HepG2 (cell line): ENCODE data around the gene CA5B. TPM values are rescaled to one million over a fixed set of nuclear protein-coding genes. Genes with fewer than 3 reads are reported as not detected.

Experiments used
- ATAC-seq: fragments of 200-7000 bp; cut with Tn5 transposase; 3 replicates; pipeline ENCODE4 v1.9.1; 2020; ENCODE audit warnings: mild to moderate bottlenecking, moderate library complexity
- BruUV-seq: library from RNA; stranded (reverse); fragments of 400-500 nt; replicated peaks from 2 replicates; lab custom pipeline; 2021; lab: Mats Ljungman, UMichigan
- CTCF ChIA-PET: fragments of 300-600 bp; formaldehyde crosslinking; extraction: SDS; loops from one replicate; lab custom pipeline; 2021; ENCODE audit warnings: low total read pairs, inconsistent platforms, low intra/inter-chr PET ratio; lab: Yijun Ruan, JAX
- POLR2A ChIA-PET: fragments of 350-600 bp; sonication (Branson Sonifier 250); formaldehyde crosslinking; loops from one replicate; lab custom pipeline; 2020; ENCODE audit warnings: antibody characterized with exemption, inconsistent platforms; lab: Yijun Ruan, JAX
- DNase-seq: peaks from one replicate; pipeline ENCODE4 v3.0.0-alpha.2; 2015; ENCODE audit warnings: low spot score
- FAIRE-seq: peaks from 3 replicates; lab custom pipeline; 2011; peaks lifted over from hg19 to GRCh38; lab: Jason Lieb, UNC
- H2AFZ ChIP-seq: one replicate; pipeline ENCODE4 v1.6.1; 2011; ENCODE audit warnings: low read length, inconsistent platforms
- H3K27ac ChIP-seq: fragments of 300-600 bp; 3 replicates; pipeline ENCODE4 v1.8.0; 2011; ENCODE audit warnings: mixed run types, mild to moderate bottlenecking, mixed read lengths, low read length, inconsistent platforms; ENCODE audit not compliant: insufficient read depth; ENCODE audit errors: extremely low read length
- H3K27me3 ChIP-seq, 2 experiments: fragments of 200-600 bp in 1 of 2; 2 replicates in 1 of 2; 3 replicates in 1 of 2; pipeline versions ENCODE4 v1.6.0 to v1.8.0; 2011; ENCODE audit warnings: low read length in 2 of 2, mild to moderate bottlenecking in 2 of 2, moderate library complexity in 2 of 2, inconsistent platforms in 1 of 2; ENCODE audit not compliant: insufficient read depth in 2 of 2, control insufficient read depth in 1 of 2
- H3K36me3 ChIP-seq, 2 experiments: fragments of 200-600 bp in 1 of 2; replicated peaks in 1 of 2; 2 replicates in 1 of 2; 3 replicates in 1 of 2; pipeline versions ENCODE4 v1.5.1 to v1.8.0; 2011; ENCODE audit warnings: low read length in 2 of 2, inconsistent platforms in 1 of 2; ENCODE audit not compliant: insufficient read depth in 2 of 2, control insufficient read depth in 1 of 2
- H3K4me1 ChIP-seq: 2 replicates; pipeline ENCODE4 v1.5.1; 2012; ENCODE audit warnings: low read length, inconsistent platforms; ENCODE audit not compliant: insufficient read depth
- H3K4me2 ChIP-seq: 2 replicates; pipeline ENCODE4 v1.6.0; 2011; ENCODE audit warnings: low read depth, low read length, inconsistent platforms
- H3K4me3 ChIP-seq, 3 experiments: fragments of 200-600 bp in 1 of 3; sonication (generic), shearing (Covaris generic) in 1 of 3; replicated peaks in 1 of 3; 2 replicates each; pipeline ENCODE4 v1.5.1; 2011 to 2016; ENCODE audit warnings: low read length in 3 of 3, inconsistent platforms in 2 of 3, low read depth in 2 of 3, mild to moderate bottlenecking in 2 of 3, control low read depth in 1 of 3, mixed read lengths in 1 of 3; ENCODE audit not compliant: insufficient read depth in 1 of 3
- H3K79me2 ChIP-seq: one replicate; pipeline ENCODE4 v1.6.1; 2011; ENCODE audit warnings: low read length, inconsistent platforms; ENCODE audit not compliant: insufficient read depth
- H3K9ac ChIP-seq: 2 replicates; pipeline ENCODE4 v1.6.0; 2011; ENCODE audit warnings: mild to moderate bottlenecking, low read depth, low read length, inconsistent platforms; ENCODE audit not compliant: insufficient read depth
- H3K9me3 ChIP-seq: 2 replicates; pipeline ENCODE4 v1.5.1; 2012; ENCODE audit warnings: mild to moderate bottlenecking, low read length
- H4K20me1 ChIP-seq: 2 replicates; pipeline ENCODE4 v1.6.0; 2011; ENCODE audit warnings: inconsistent platforms, mild to moderate bottlenecking, low read length, moderate library complexity; ENCODE audit not compliant: insufficient read depth
- CBFB ChIP-seq: sonication (generic); formaldehyde crosslinking; IDR thresholded peaks from 2 replicates; pipeline ENCODE4 v1.4.0; 2020; ENCODE audit warnings: missing genetic modification reagents
- HNF1B ChIP-seq: sonication (generic); formaldehyde crosslinking; IDR thresholded peaks from 2 replicates; pipeline ENCODE4 v1.5.1; 2020; ENCODE audit warnings: mild to moderate bottlenecking, moderate library complexity, missing genetic modification reagents
- MLX ChIP-seq: IDR thresholded peaks from 2 replicates; pipeline ENCODE4 v1.6.1; 2016
- TOPORS ChIP-seq: sonication (generic); formaldehyde crosslinking; IDR thresholded peaks from 2 replicates; pipeline ENCODE4 v1.8.0; 2023; ENCODE audit warnings: mild to moderate bottlenecking, missing genetic modification reagents
- XBP1 ChIP-seq: sonication (generic); formaldehyde crosslinking; IDR thresholded peaks from 2 replicates; pipeline ENCODE4 v1.5.0; 2020; ENCODE audit warnings: missing genetic modification reagents
- ZBTB4 ChIP-seq: sonication (generic); formaldehyde crosslinking; IDR thresholded peaks from 2 replicates; pipeline ENCODE4 v1.4.0; 2020; ENCODE audit warnings: missing genetic modification reagents, mild to moderate bottlenecking, borderline replicate concordance
- ZFP90 ChIP-seq: sonication (generic); formaldehyde crosslinking; IDR thresholded peaks from 2 replicates; pipeline ENCODE4 v1.8.0; 2022; ENCODE audit warnings: missing genetic modification reagents, mild to moderate bottlenecking, inconsistent platforms, borderline replicate concordance
- ZMYM3 ChIP-seq: sonication (generic); formaldehyde crosslinking; IDR thresholded peaks from 2 replicates; pipeline ENCODE4 v1.5.1; 2020; ENCODE audit warnings: mild to moderate bottlenecking, missing genetic modification reagents
- ZNF572 ChIP-seq: sonication (generic); formaldehyde crosslinking; IDR thresholded peaks from 2 replicates; pipeline ENCODE4 v1.5.1; 2020; ENCODE audit warnings: mild to moderate bottlenecking, missing genetic modification reagents
- ZNF616 ChIP-seq: sonication (generic); formaldehyde crosslinking; IDR thresholded peaks from 2 replicates; pipeline ENCODE4 v1.5.0; 2020; ENCODE audit warnings: low read depth, mild to moderate bottlenecking, missing genetic modification reagents
- ZNF792 ChIP-seq: IDR thresholded peaks from 2 replicates; pipeline ENCODE4 v1.6.1; 2016
- WGBS: methylation state at CpG from one replicate; pipeline ENCODE4 v1.1.6; 2017; ENCODE audit warnings: low lambda C conversion rate; 5-methylcytosine and 5-hydroxymethylcytosine counted together
- in situ Hi-C: cut with HindIII; loops from 2 replicates; pipeline ENCODE4 v1.10.0; 2017; ENCODE audit warnings: low pct_unique_long_range_greater_than_20kb; ENCODE audit not compliant: extremely low pct_ligation_motif_present
- intact Hi-C: fragments of 100-400 bp; cut with micrococcal nuclease; formaldehyde crosslinking; loops from one replicate; pipeline ENCODE4 v1.10.0; 2022; ENCODE audit not compliant: unreplicated experiment
- polyA plus RNA-seq, 8 experiments: library from polyadenylated mRNA; depleted of rRNA in 3 of 8; stranded (reverse) in 7 of 8; unstranded in 1 of 8; fragments of >200 nt; fragmentation: Illumina TruSeq in 4 of 8; extraction: Trizol in 4 of 8; gene quantifications; 2 replicates each; pipeline versions ENCODE4 v1.2.1 to v1.2.3, GENCODE V29; 2011 to 2016; ENCODE audit warnings: low read depth in 4 of 8, missing spikeins in 1 of 8, mixed read lengths in 1 of 8; ENCODE audit not compliant: insufficient read depth in 1 of 8
- total RNA-seq, 5 experiments: library from RNA; depleted of rRNA; stranded (reverse); fragments of >200 nt; fragmentation: Illumina TruSeq; extraction: Trizol; gene quantifications; 2 replicates each; pipeline ENCODE4 v1.2.3, GENCODE V29; 2016; ENCODE audit warnings: low read depth in 1 of 5

The CA5B gene
- total and polyA plus RNA-seq, 2 of the 13 experiments (the other 11 are each of a cell fraction or from before 2014, with no cell fraction given): 1.7 to 2.2 TPM

GRCh38 chrX:15813416-15813815 is 75.3 kb downstream of the CA5B start (continued):
- TF ChIP-seq ZBTB4 (CRISPR knock-in tag): no peak
- TF ChIP-seq ZNF792 (CRISPR knock-in tag): no peak
- TF ChIP-seq HNF1B (CRISPR knock-in tag): no peak
- TF ChIP-seq MLX: no peak
- no peak for TF ChIP-seq TOPORS (CRISPR knock-in tag)
- no peak for TF ChIP-seq CBFB (CRISPR knock-in tag)
- TF ChIP-seq, all 625 proteins: peak for 0

GRCh38 chrX:15814771-15815365 is 76.8 kb downstream of the CA5B start:
- BruUV-seq: no TSS peak
- no peak for FAIRE-seq
- peaks cover 2 to 11% of the 10 kb centered on the region in 2 experiments; a peak in 3 of 5 replicates for H3K36me3 ChIP-seq

More at GRCh38 chrX:15814771-15815365, 76.8 kb downstream of the CA5B start:
- Histone ChIP-seq H3K4me2 (no peak overlapping the region), H3K9ac (no peak overlapping the region), H3K9me3 (no peaks in the 10 kb centered on the region), H2AFZ (no peak overlapping the region), H3K79me2 (no peaks in the 10 kb centered on the region), H3K27me3 (no peaks in the 10 kb centered on the region), H3K27ac (no peak overlapping the region), H3K4me1 (no peaks in the 10 kb centered on the region), H3K4me3 (no peak overlapping the region), H4K20me1 (no peaks in the 10 kb centered on the region)
- TF ChIP-seq ZMYM3 (CRISPR knock-in tag): no peak
- TF ChIP-seq XBP1 (CRISPR knock-in tag): no peak
- TF ChIP-seq ZNF616 (CRISPR knock-in tag): no peak
- no peak for TF ChIP-seq ZFP90 (CRISPR knock-in tag)
- TF ChIP-seq ZNF572: no peak
- intact Hi-C loops (no loop called here), in situ Hi-C loops (no loop called here)
- no peak for ATAC-seq
- whole genome bisulfite sequencing: 97% methylated on average over 6 of the region's 6 CpGs
- POLR2A ChIA-PET: no interaction called here
- no peak for DNase-seq
- CTCF ChIA-PET: no interaction called here
